SK-N-MC (cell line): ENCODE results near the gene HERC2.

Source experiments
- FOXP2 ChIP-seq: optimal IDR thresholded peaks from 2 replicates; pipeline ENCODE3; 2011; ENCODE audit warnings: mild to moderate bottlenecking, moderate library complexity; ENCODE audit not compliant: insufficient read depth; ENCODE audit errors: extremely low read length, control extremely low read depth
- POLR2AphosphoS5 ChIP-seq: IDR thresholded peaks from 2 replicates; pipeline ENCODE4 v1.6.1; 2012; ENCODE audit warnings: mild to moderate bottlenecking, low read depth, low read length, borderline replicate concordance

DNA sequence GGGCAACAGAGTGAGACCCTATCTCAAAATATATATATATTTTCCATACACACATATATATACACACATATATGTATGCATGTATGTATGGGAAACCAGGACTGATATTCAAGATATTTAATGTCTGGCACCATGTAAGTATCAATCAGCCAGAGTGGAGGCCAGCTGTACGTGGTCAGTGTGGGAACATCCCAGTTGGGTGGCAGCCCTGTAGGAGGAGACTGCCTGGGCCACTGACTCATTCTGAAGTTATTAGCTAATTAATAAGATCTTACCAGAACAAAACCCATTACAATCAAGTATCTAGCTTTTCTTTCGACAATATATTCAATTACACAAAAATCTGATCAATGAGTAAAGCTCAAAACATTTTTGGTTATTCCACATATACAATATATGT is 137.8 kb downstream of the HERC2 start:
- TF ChIP-seq POLR2AphosphoS5 (no peak), FOXP2 (no peak)
